HCT116 (cell line): ENCODE measurements around the gene ADGRE2. TPM values are rescaled to one million over a fixed set of nuclear protein-coding genes. Genes with fewer than 3 reads are reported as not detected.

Source experiments
- ATAC-seq: fragments of 200-7000 bp; cut with Tn5 transposase; 2 replicates; pipeline ENCODE4 v1.9.1; 2020; ENCODE audit warnings: mild to moderate bottlenecking, moderate library complexity
- BruUV-seq: library from RNA; stranded (reverse); fragments of 400-500 nt; replicated peaks from 2 replicates; lab custom pipeline; 2021; lab: Mats Ljungman, UMichigan
- CTCF ChIA-PET: fragments of 300-600 bp; sonication (Branson Sonifier 250); formaldehyde crosslinking; loops from one replicate; lab custom pipeline; 2021; ENCODE audit warnings: antibody characterized with exemption; lab: Charles Lee
- POLR2A ChIA-PET: fragments of 300-600, 350-600 bp; sonication (Branson Sonifier 250); formaldehyde crosslinking; loops from one replicate; lab custom pipeline; 2021; ENCODE audit warnings: antibody characterized with exemption; lab: Charles Lee
- RAD21 ChIA-PET, 2 experiments: fragments of 300-600 bp; sonication (Branson Sonifier 250); formaldehyde crosslinking; loops; one replicate each; lab custom pipeline; 2023; ENCODE audit warnings: low total read pairs in 2 of 2; ENCODE audit not compliant: uncharacterized antibody in 2 of 2, unreplicated experiment in 2 of 2, low non-redundant PET in 1 of 2; lab: Charles Lee
- DNase-seq: peaks from one replicate; pipeline ENCODE4 v3.0.0-alpha.2; 2010; ENCODE audit warnings: low read depth, low spot score
- H2AFZ ChIP-seq: fragments of 200-600 bp; shearing (Covaris generic), sonication (generic); 2 replicates; pipeline ENCODE4 v1.6.1; 2017; ENCODE audit warnings: low read depth, mixed run types, mixed read lengths, antibody characterized with exemption, low read length; ENCODE audit not compliant: poor library complexity, severe bottlenecking
- H3K27ac ChIP-seq: 2 replicates; pipeline ENCODE4 v1.5.1; 2012; ENCODE audit warnings: low read depth, low read length
- H3K27me3 ChIP-seq: fragments of 200-600 bp; sonication (generic); 2 replicates; pipeline ENCODE4 v1.6.1; 2016; ENCODE audit warnings: mixed run types, low read length, mixed read lengths; ENCODE audit not compliant: insufficient read depth
- H3K36me3 ChIP-seq, 2 experiments: fragments of 200-500 bp in 1 of 2; fragments of 200-600 bp in 1 of 2; sonication (Bioruptor generic) in 1 of 2; sonication (generic) in 1 of 2; 2 replicates each; pipeline versions ENCODE4 v1.5.1 to v1.6.1; 2014 to 2016; ENCODE audit warnings: low read length in 2 of 2, inconsistent platforms in 1 of 2, mixed read lengths in 1 of 2, mixed run types in 1 of 2; ENCODE audit not compliant: insufficient read depth in 2 of 2, control insufficient read depth in 1 of 2
- H3K4me1 ChIP-seq, 2 experiments: fragments of 200-600 bp in 1 of 2; sonication (generic) in 1 of 2; 2 replicates each; pipeline versions ENCODE4 v1.5.1 to v1.6.1; 2012 to 2017; ENCODE audit warnings: low read length in 2 of 2, inconsistent platforms in 1 of 2, mild to moderate bottlenecking in 1 of 2, mixed read lengths in 1 of 2, mixed run types in 1 of 2, moderate library complexity in 1 of 2; ENCODE audit not compliant: insufficient read depth in 2 of 2, control insufficient read depth in 1 of 2
- H3K4me2 ChIP-seq: fragments of 200-600 bp; sonication (generic); 2 replicates; pipeline ENCODE4 v1.6.1; 2017; ENCODE audit warnings: mixed run types, low read length, mixed read lengths
- H3K4me3 ChIP-seq, 2 experiments: fragments of 200-600 bp in 1 of 2; sonication (generic) in 1 of 2; replicated peaks in 1 of 2; 2 replicates each; pipeline ENCODE4 v1.5.1; 2011 to 2016; ENCODE audit warnings: low read length in 2 of 2, control low read depth in 1 of 2, low read depth in 1 of 2, mild to moderate bottlenecking in 1 of 2, mixed read lengths in 1 of 2, mixed run types in 1 of 2
- H3K79me2 ChIP-seq: fragments of 200-600 bp; sonication (generic); 2 replicates; pipeline ENCODE4 v1.6.1; 2017; ENCODE audit warnings: mild to moderate bottlenecking, mixed run types, low read length, moderate library complexity, mixed read lengths; ENCODE audit not compliant: insufficient read depth
- H3K9ac ChIP-seq: fragments of 200-600 bp; sonication (generic); 2 replicates; pipeline ENCODE4 v1.6.1; 2016; ENCODE audit warnings: low read length, mixed read lengths
- H3K9me2 ChIP-seq: fragments of 200-600 bp; sonication (generic), shearing (Covaris generic); 2 replicates; pipeline ENCODE4 v1.6.1; 2017; ENCODE audit warnings: mixed run types, mild to moderate bottlenecking, moderate library complexity; ENCODE audit not compliant: insufficient read depth
- H3K9me3 ChIP-seq, 2 experiments: fragments of 200-500 bp in 1 of 2; fragments of 200-600 bp in 1 of 2; sonication (Bioruptor generic) in 1 of 2; sonication (generic) in 1 of 2; 2 replicates each; pipeline ENCODE4 v1.6.1; 2014 to 2017; ENCODE audit warnings: low read length in 2 of 2, mixed read lengths in 2 of 2, inconsistent platforms in 1 of 2, low read depth in 1 of 2, mild to moderate bottlenecking in 1 of 2, mixed run types in 1 of 2, moderate library complexity in 1 of 2; ENCODE audit not compliant: control insufficient read depth in 1 of 2, insufficient read depth in 1 of 2
- H4K20me1 ChIP-seq: fragments of 200-600 bp; sonication (generic), shearing (Covaris generic); 2 replicates; pipeline ENCODE4 v1.6.1; 2017; ENCODE audit warnings: mixed run types, mild to moderate bottlenecking, moderate library complexity; ENCODE audit not compliant: insufficient read depth
- CTCF ChIP-seq, 3 experiments: fragments of 200-600 bp in 1 of 3; sonication (generic) in 1 of 3; IDR thresholded peaks in 2 of 3; conservative IDR thresholded peaks in 1 of 3; 2 replicates each; pipeline ENCODE4 v1.5.1; 2012 to 2017; ENCODE audit warnings: low read depth in 2 of 3, low read length in 2 of 3, antibody characterized with exemption in 1 of 3, borderline replicate concordance in 1 of 3, control low read depth in 1 of 3, mild to moderate bottlenecking in 1 of 3, mixed read lengths in 1 of 3, mixed run types in 1 of 3, moderate library complexity in 1 of 3; ENCODE audit not compliant: insufficient read depth in 1 of 3
- JUND ChIP-seq: IDR thresholded peaks from 2 replicates; pipeline ENCODE4 v1.6.1; 2012
- POLR2AphosphoS5 ChIP-seq: IDR thresholded peaks from 2 replicates; pipeline ENCODE4 v1.6.1; 2011; ENCODE audit warnings: mild to moderate bottlenecking, low read depth, low read length, moderate library complexity
- SIN3A ChIP-seq: IDR thresholded peaks from 2 replicates; pipeline ENCODE4 v1.6.1; 2012; ENCODE audit warnings: low read depth
- SP1 ChIP-seq: IDR thresholded peaks from 2 replicates; pipeline ENCODE4 v1.6.1; 2012; ENCODE audit warnings: low read depth
- SRF ChIP-seq: IDR thresholded peaks from 2 replicates; pipeline ENCODE4 v1.6.1; 2012; ENCODE audit warnings: low read depth
- YY1 ChIP-seq: IDR thresholded peaks from 2 replicates; pipeline ENCODE4 v1.6.1; 2011; ENCODE audit warnings: low read length, low read depth, moderate library complexity, mild to moderate bottlenecking; ENCODE audit not compliant: insufficient replicate concordance; ENCODE audit errors: extremely low read depth
- ZFX ChIP-seq: fragments of 450-650 bp; IDR thresholded peaks from 2 replicates; pipeline ENCODE4 v1.6.1; 2017
- ZNF274 ChIP-seq: fragments of 200-500 bp; sonication (Bioruptor generic); IDR thresholded peaks from 2 replicates; pipeline ENCODE4 v1.6.1; 2014; ENCODE audit warnings: mild to moderate bottlenecking, low read depth, low read length, inconsistent platforms
- intact Hi-C: fragments of 100-400 bp; cut with micrococcal nuclease; formaldehyde crosslinking; loops from 2 replicates; pipeline ENCODE4 v1.10.0; 2022
- total RNA-seq: library from RNA; stranded (reverse); gene quantifications from one replicate; pipeline ENCODE4 v1.2.1, GENCODE V29; 2021; ENCODE audit not compliant: unreplicated experiment

The ADGRE2 gene
- total RNA-seq, 1 experiment from 2014 or later, result 8.4 TPM

GRCh38 chr19:14722127-14722526 lies 56.2 kb downstream of the ADGRE2 start:
- TF ChIP-seq JUND (no peak), CTCF (IDR thresholded peaks at IDR 0.05 in 2 of 3, conservative IDR thresholded peaks at IDR 0.05 in 1 of 3; ENCODE audit: borderline replicate concordance in 1 of 3, insufficient read depth in 1 of 3, low read depth in 2 of 3, low read length in 2 of 3) (no peak), ZFX (no peak), ZNF274 (no peak)
- no TSS peak for BruUV-seq
- no peak for ATAC-seq
- DNase-seq, result no peak
- Histone ChIP-seq H3K27me3 (no peaks in the 10 kb centered on the region), H3K4me3 (no peak overlapping the region), H3K9ac (no peak overlapping the region), H3K4me1 (no peaks in the 10 kb centered on the region), H3K9me3 (peaks cover 30 to 44% of the 10 kb centered on the region in 2 experiments), H3K9me2 (no peaks in the 10 kb centered on the region), H3K36me3 (peaks cover 0 to 9% of the 10 kb centered on the region in 2 experiments; a peak in 1 of 4 replicates), H3K4me2 (no peak overlapping the region), H3K79me2 (no peaks in the 10 kb centered on the region), H4K20me1 (no peaks in the 10 kb centered on the region), H2AFZ (no peak overlapping the region), H3K27ac (no peak overlapping the region)
- CTCF ChIA-PET, result no interaction called here
- intact Hi-C loops, result no loop called here
- POLR2A ChIA-PET, result no interaction called here
- RAD21 ChIA-PET, result no interaction called here

DNA sequence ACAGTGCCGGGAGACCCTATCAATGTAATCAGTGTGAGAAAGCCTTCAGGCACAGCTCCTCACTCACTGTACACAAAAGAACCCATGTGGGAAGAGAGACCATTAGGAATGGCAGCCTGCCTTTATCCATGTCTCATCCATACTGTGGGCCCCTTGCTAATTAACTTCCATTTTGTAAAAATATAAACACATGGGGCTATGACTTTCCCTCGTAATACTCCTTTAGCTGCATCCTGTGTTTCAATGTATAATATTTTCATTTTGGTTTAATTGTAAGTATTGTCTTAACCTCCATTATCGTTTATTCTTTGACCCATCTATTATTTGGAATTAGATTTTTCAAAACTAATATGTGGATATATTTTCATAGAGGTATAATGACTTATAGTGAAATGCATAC lies 59.2 kb downstream of the ADGRE2 start:
- DNase-seq (no peak), ATAC-seq (no peak)
- intact Hi-C loops, result no loop called here
- H3K4me3 ChIP-seq, result no peak overlapping the region
- BruUV-seq, result no TSS peak
- H3K9ac ChIP-seq, result no peak overlapping the region
- no peaks in the 10 kb centered on the region for H3K27me3 ChIP-seq
- H3K27ac ChIP-seq, result no peak overlapping the region
- H3K79me2 ChIP-seq, result no peaks in the 10 kb centered on the region
- H2AFZ ChIP-seq, result no peak overlapping the region
- H4K20me1 ChIP-seq, result no peaks in the 10 kb centered on the region
- H3K9me3 ChIP-seq, result peaks cover 35 to 52% of the 10 kb centered on the region in 2 experiments
- H3K36me3 ChIP-seq, result peaks cover 2 to 13% of the 10 kb centered on the region in 2 experiments; a peak in 2 of 4 replicates
- H3K9me2 ChIP-seq, result no peaks in the 10 kb centered on the region
- no peaks in the 10 kb centered on the region for H3K4me1 ChIP-seq
- ChIA-PET RAD21 (no interaction called here), CTCF (no interaction called here), POLR2A (no interaction called here)
- no peak overlapping the region for H3K4me2 ChIP-seq
- TF ChIP-seq ZNF274 (no peak), SRF (no peak), POLR2AphosphoS5 (no peak), YY1 (no peak), SIN3A (no peak), SP1 (no peak)
